GM18861 (cell line): ENCODE results near the gene IL1RAPL1.
A peak's percentile ranks its signal among the peaks of the same experiment; 100 is the strongest.
"Not testable (repeated sequence)": the region's sequence is repeated elsewhere in the genome, so short reads cannot be mapped to it uniquely, and the experiment has no call there.

Source experiments
- ATAC-seq: cut with Tn5 transposase; IDR thresholded peaks from one replicate; pipeline ENCODE4 v1.9.1; 2021; ENCODE audit not compliant: unreplicated experiment

IL1RAPL1 gene

DNA sequence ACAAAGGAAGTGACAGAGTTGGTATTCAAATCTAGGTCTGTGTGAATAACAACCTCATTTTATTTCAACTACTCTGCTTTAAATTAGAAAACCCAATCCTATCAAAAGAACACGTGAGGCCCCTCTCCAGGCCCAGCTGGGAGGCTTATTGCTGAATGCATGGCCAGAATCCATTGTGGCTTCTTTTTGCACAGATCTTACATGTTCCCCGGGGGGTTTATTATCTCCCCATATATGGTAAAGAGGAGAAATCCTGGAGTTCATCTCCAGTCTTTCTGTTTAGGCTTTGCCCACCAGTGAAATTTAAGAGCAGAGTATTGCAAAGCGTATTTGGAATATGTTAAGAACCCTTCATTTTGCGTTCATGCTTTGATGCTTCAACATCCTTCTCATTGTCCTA is 655.6 kb downstream of the IL1RAPL1 start:
- ATAC-seq, result no peak

DNA sequence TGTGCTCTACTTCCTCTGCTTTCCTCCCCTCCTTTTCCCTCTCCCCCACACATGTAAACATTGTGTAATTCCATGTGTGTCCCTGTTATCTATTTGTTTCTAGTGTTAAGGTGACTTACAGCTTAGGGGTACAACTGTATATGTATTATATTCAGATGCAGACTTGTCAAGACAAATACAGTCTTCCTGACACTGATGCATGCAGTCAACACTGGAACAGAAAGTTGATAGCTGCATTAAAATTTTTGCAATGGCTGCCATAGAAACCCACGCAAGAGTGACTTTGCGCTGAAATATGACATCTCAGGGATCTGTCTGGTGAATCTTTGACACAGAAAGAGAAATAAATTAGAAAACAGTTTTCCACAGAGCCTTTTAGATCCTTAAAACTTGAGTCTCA is 656.7 kb downstream of the IL1RAPL1 start:
- ATAC-seq, result no peak

DNA sequence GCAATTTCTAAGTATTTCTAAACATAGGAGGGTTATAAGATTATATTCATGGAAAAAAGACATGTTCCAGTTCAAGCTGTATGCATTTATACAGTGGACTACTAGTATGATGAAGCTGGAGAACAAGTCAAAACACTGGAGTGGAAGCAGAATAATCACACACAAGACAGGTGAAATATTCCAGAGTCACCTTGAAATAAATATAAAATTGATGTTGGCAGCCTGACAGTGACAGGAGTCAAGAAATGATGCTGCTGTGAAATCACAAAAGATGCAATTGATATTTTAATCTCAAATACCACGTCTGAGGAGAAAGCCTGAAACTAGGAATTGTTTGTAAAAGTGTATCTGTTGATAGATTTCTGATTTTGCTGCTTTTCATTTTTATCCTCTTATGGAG is 667.3 kb downstream of the IL1RAPL1 start:
- ATAC-seq, result no peak

DNA sequence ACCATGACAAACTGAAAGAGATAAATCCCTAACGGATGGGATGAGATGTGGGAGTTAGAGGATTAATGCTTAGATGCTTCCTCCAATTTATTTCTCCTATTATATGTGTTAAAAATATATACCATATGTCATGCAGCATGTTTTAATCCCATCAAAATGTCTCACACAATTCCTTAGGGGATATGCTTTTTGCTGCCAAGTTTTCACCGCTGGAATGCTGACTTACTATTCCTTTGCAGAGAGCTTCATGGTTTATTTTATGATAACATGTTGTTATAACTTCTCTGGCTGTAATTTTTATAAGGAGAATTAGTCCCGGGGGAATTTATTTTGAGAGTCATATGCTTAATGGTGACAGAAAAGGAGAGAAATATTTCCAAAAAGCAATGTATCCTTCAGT is 670.3 kb downstream of the IL1RAPL1 start:
- no peak for ATAC-seq

DNA sequence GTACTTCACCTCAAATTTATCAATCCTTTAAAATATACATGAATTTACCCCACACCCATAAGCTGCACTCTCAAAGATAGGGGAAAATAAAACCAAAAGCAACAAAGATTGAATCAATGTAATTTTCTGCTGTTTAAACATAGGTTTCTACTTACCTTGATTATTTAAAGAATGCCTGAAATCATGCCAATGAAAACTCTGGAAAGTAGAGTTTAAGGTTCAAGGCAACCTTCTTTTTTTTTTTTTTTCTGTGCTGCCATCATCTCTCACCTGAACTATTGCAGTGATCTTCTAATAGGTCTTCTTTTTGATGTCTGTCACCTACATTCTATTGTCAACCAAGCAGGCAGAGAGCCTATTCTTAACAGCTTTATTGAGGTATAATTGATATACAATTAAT is 682.1 kb downstream of the IL1RAPL1 start:
- ATAC-seq, result no peak

DNA sequence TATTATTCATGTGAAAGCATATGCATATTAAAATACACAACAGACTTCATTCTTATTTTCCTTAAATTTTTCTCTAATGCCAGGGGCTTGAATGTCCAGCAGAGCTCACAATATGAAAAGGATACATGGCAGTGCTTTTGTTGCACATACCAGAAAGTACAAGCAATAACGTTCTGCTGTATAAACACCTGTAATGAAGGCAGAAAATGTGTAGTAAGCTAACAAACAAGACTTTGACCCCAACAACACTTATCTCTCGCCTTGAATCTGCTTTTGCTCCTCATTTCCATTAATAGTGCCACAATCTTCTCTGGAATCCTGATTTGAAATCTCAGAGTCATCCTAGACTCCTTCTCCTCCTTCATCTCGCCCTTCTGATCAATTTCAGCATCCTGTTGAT is 687.3 kb downstream of the IL1RAPL1 start:
- ATAC-seq, result no peak

DNA sequence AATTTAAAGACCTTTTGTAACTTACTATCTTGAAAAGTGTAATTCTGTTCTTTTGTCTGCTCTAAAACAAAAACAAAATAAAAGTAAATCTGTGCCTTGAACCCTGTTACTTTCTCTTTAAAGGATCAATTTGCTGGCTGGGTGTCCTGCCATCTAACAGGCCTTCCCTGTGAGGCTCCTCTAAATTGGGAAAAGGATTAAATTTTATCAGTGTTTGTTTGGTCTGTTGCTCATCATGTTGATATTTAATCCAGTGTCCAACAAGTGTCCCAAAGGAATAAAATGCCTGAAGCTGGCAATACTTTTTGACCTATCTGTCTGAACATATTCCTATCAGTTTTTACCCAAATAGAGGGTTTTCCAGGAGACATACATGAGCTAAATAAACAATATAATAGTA is 688.7 kb downstream of the IL1RAPL1 start:
- no peak for ATAC-seq

DNA sequence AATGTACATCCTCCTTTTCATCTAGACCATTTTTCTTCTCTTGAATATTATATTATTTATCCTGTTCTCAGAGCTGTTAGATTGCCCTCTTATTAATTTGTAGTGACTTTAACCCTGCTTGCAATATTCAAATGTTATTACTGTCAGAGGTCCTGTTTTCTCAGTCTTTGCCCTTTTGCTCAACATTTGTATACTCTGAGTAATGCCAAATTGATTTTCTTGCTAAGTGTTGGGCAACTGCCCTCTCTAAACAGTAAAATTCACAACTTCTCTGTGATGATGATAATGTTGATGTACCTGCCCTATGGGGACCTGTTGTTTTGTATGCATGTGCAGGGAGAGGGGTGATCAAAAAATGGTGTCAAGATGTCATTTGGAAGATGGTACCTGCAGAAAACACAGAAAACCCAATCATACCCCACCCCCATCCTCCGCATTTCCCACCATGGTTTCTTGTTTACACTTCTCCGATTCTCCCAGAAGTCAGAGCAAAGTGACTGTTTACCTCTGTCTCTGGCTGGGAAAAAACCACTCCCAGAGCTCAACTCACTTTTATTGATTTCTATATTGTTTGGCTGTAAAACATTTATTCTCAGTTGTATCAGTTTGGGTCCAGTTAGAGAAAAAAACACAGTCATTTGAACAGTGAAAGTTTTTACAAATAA is 694.0 kb downstream of the IL1RAPL1 start:
- no peak for ATAC-seq

DNA sequence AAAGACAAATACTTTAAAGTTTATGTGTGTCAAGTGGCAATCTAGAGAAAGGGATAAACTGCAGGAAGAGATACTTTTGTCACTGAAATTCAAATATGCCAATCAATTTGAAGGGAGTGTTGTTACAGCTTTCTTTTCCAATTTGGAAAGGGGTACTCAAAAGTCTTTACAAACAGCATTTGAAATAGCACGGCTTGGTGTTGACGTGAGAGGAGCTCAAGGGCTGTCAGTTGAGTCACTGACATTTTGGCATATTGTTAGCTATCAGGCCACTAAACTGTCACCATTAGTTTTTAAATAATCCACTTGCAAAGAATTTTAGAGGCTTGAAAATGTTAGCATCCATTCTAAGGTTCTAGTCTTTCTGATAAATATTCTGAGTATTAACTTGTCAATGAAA is 698.4 kb downstream of the IL1RAPL1 start:
- ATAC-seq, result no peak

DNA sequence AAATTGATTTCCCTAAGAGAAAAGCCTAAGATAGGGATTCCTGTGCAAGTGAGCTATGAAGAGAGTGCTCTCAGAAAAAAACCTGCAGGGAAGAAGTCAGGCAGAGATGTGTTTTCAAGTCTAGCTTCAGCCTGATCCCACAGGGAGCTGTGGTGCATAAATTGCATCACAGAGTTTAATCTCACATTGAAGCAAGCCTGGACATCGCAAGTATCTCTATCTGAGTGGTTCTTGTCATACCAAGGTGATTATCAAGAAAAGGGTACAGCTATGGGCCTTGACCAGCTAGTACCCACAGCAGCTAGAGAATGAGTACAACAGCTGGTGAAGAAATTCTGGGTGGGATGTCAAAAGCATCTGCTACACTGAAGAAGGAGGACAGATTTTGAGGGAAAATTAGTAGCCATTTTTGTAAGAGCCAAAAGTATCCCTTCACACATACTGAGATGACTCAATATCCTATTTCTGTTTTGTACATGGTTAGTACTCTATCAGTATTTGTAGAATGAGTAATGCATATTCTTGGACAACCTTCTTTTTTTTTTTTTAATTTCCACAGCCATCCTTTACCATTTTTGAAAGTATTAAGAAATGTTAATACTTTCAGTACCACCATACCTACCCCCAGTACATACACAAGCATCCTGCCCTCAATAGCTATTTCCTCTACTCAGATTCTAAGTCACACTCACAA is 708.9 kb downstream of the IL1RAPL1 start:
- no peak for ATAC-seq

DNA sequence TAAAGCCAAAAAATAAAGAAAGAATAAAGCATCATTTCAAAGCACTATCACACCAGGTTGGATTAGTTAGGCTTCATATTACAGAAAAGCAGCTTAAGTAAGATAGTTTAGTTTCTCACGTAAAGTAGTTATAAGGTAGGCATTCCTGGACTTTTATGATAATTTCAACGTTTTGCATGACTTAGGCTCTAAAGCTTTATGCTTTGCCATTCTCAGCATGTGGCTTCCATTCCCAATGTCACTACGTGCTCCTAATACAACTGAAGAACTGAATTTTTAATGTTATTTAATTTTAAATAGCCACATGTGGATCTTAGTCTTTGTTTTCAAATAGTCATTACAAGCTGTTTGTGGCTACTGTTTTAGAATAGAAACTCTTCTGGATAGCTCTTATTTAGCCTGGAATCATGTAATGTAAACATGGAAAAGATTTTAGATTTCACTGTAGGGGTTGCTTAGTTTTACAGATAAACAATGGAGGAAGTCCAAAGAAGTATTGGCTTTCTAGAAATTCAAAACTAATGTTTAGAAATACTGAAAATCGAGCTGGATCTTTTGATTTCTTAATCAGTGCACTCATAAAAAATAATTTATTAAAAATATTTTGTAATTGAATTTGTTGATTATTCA is 710.0 kb downstream of the IL1RAPL1 start:
- ATAC-seq, result no peak

DNA sequence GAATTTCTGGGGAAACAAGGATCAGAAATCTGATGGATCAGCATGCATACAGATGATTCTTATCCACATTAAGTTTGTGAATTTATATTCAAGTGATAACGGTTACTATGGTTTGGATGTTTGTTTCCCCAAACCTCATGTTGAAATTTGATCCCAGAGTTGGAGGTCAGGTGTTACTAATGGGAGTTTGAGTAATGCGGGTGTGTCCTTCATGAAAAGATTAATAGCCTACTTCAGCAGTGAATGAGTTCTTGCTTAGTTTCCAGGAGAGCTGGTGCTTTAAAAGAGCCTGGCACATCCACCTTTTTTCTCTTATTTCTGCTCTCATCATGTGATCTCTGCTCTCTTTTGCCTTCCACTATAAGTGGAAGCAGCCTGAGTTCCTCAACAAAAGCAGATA is 712.4 kb downstream of the IL1RAPL1 start:
- no peak for ATAC-seq

DNA sequence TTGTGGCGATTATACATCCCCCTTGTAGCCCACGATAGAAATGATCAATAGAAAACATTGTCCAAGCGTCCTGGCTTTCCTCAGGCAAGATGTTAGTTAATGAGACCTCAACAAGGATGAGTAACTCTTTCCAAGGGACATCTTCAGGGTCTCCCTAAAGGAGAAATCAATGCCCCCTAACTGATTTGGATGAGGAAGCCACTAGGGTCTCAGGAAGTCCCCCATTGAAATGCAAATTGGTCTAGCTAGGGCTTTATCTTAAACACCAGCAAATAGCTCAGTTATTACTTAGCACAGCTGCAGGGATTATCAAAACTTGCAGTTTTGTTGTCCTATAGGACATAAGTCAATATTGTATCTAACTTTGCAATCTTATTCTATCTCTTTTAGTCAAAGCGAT is 721.5 kb downstream of the IL1RAPL1 start:
- ATAC-seq, result no peak

DNA sequence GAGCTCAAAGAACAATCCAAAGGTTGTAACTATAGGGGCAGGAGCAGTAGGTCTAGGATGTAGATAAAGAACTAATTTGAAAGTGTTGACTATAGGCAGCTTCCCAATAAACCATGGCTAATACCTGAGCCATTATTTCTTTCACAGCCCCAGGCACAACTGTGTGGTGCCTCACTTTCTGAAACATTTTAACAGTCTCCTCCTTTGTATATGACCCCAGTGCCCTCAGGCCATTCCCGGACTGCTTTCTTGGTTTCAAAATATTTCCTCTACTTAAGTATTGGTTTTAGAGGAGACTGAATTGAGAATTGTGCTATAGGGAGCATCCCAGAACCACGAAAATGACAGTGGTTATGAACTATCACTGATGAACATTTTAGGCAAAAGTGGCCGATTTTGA is 728.7 kb downstream of the IL1RAPL1 start:
- no peak for ATAC-seq

DNA sequence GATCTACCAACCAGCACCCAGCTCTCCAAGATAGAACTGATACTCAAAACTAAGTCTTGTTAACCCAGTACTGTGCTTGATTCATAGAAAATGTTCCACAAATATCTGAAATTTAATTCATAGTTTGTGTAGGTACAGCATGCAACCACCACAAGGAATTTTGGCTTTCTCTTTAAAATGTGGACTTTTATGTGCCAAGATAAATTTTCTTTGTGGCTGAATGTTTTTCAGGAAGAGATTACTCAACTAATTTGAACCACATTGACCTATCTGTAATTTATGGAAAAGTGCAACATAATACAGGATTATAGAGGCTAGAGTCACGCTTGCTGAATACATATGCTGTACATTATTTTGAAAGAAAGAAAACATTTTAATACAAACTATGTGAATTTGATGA is 730.8 kb downstream of the IL1RAPL1 start:
- no peak for ATAC-seq

DNA sequence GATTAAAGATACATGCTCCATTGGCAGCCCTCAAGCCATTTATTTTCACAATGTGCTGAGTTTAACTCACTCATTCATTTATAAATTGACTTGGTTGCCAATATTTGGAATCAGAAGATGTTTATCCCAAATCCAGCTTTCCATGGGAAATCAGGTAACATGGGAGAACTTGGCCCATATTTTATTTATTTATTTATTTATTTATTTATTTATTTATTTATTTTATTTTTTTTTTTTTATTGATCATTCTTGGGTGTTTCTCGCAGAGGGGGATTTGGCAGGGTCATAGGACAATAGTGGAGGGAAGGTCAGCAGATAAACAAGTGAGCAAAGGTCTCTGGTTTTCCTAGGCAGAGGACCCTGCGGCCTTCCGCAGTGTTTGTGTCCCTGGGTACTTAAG is 745.2 kb downstream of the IL1RAPL1 start:
- not testable (repeated sequence) for ATAC-seq

DNA sequence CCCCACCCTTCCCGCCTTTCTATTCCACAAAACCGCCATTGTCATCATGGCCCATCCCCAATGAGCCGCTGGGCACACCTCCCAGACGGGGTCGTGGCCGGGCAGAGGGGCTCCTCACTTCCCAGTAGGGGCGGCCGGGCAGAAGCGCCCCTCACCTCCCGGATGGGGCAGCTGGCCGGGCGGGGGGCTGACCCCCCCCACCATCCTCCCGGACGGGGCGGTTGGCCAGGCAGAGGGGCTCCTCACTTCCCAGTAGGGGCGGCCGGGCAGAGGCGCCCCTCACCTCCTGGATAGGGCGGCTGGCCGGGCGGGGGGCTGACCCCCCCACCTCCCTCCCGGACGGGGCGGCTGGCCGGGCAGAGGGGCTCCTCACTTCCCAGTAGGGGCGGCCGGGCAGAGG is 745.8 kb downstream of the IL1RAPL1 start:
- ATAC-seq, result not testable (repeated sequence)

DNA sequence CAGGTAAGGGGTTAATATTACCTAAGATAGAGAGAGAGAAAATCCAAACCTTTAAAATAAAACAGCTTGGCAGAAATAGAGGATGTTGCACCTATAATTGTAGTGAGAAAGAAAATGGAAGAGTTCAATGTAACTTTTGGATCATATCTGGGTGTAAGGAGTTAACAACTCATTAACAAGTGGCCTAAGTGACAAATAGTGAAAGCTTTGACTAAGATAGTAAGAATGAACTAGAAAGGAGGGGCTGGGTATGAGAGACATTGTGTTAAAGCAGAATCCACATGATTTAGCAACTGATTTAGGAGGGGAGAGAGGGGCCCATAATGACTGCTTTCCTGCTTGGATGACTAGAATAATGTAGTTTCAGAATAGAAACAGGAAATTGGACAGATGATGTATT is 761.0 kb downstream of the IL1RAPL1 start:
- ATAC-seq, result peak; percentile 82

DNA sequence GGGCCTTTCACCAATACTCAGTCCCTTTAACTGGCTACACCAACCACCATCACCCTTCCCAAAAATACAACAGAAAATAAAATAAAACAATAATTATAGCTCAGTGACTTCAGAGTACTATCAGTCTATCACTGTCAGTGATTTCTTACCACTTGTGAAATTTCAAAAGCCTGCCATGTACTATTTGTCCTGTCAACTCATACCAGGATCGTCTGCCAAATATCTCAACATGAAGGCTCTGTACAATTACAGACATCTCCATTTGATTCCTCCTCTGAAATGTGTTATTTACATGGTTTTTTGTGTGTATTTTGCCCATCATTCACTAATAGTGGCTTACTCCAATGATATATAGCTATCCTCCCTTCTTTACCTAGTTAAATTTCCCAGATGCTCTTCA is 772.0 kb downstream of the IL1RAPL1 start:
- ATAC-seq, result no peak

DNA sequence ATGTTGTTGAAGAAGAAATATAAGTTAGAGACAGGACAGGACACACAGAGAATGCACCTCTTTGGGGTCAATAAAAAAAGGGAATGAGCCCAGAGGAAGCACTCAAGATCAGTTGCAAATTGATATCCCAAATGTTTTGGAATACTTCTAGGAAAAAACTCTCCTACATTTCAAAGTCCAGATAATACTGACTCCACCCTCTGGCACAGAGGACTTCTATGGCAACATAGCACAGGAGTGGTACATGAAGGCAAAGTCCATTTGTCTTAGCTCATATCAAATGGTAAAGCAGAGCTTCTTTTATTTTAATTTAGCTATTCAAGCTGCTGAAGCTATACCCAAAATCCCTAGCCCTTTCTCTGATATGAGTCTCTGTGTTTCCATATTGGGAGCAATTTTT is 787.5 kb downstream of the IL1RAPL1 start:
- ATAC-seq, result not testable (repeated sequence)

DNA sequence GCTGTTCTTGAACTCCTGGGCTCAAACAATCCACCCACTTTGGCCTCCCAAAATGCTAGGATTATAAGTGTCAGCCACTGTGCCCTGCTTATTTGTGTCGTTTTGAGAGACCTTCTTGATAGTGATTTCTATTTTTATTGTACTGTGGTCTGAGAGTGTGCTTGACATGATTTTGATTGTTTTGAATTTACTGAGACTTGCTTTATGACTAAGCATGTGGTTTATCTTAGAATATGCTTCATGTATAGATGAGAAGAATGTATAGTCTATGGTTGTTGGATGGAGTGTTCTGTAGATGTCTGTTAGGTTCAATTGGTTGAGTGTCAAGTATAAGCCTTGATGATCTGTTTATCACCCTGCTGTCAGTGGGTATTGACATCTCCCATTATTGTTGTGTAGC is 789.3 kb downstream of the IL1RAPL1 start:
- ATAC-seq, result no peak

DNA sequence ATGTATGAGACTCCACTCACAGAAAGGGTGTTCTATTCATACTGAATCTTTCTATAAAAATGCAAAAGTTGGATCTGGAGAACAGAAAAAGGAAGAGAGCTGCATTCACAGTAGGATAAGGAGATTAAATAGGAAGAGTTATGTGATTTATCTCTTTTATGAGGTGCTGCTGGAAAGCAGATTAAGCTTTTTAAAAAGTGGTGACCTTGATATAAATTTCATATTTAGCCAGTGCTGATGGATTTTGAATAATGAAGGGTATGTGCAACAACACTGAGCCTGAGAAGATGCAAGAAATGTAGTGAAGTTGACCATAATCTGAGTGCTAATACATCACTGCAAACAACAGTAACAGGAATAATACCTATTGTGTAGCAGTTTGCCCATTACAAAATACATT is 795.6 kb downstream of the IL1RAPL1 start:
- ATAC-seq, result no peak
